ENCODE measurements around the gene SMAD6. TPM values are rescaled to one million over a fixed set of nuclear protein-coding genes. Genes with fewer than 3 reads are reported as not detected.

SMAD6 gene
- polyA plus RNA-seq (2013, experiment 1 of 2; ENCODE audit: insufficient read length) = 10.3 TPM
- 7.9 TPM for polyA plus RNA-seq (2013, experiment 2 of 2; ENCODE audit: insufficient read length)

- peak; percentile 99 for DNase-seq
These were observed at the start of gene SMAD6 for GRCh38 chr15:66702035-66702786. TSS of gene SMAD6 (plus strand) at chr15:66702236. CDS start at chr15:66703259, 1,023 bp downstream.

- DNase-seq = no peak
These were observed 49.2 kb upstream of the SMAD6 start for GRCh38 chr15:66652806-66653205.

GRCh38 chr15:66653398-66653797 lies 48.6 kb upstream of the SMAD6 start:
- DNase-seq = no peak

- no peak for DNase-seq
These were observed 48.2 kb upstream of the SMAD6 start for GRCh38 chr15:66653852-66654251.

GRCh38 chr15:66654361-66654738 lies 47.7 kb upstream of the SMAD6 start:
- no peak for DNase-seq

- no peak for DNase-seq
These were observed 47.2 kb upstream of the SMAD6 start for GRCh38 chr15:66654739-66655375.

- no peak for DNase-seq
These were observed 46.5 kb upstream of the SMAD6 start for GRCh38 chr15:66655511-66655910.

GRCh38 chr15:66655997-66656396 lies 46.0 kb upstream of the SMAD6 start:
- no peak for DNase-seq

- DNase-seq = peak; percentile 83
These were observed 44.6 kb upstream of the SMAD6 start for GRCh38 chr15:66657185-66658020.

- no peak for DNase-seq
These were observed 44.0 kb upstream of the SMAD6 start for GRCh38 chr15:66658044-66658443.

- DNase-seq = no peak
These were observed 43.2 kb upstream of the SMAD6 start for GRCh38 chr15:66658855-66659254.

- DNase-seq = no peak
These were observed 42.7 kb upstream of the SMAD6 start for GRCh38 chr15:66659384-66659783.

GRCh38 chr15:66661432-66662096 lies 40.5 kb upstream of the SMAD6 start:
- no peak for DNase-seq

- DNase-seq = no peak
These were observed 39.5 kb upstream of the SMAD6 start for GRCh38 chr15:66662522-66662921.

GRCh38 chr15:66663664-66664063 lies 38.4 kb upstream of the SMAD6 start:
- no peak for DNase-seq

GRCh38 chr15:66670175-66670574 lies 31.9 kb upstream of the SMAD6 start:
- DNase-seq = no peak

GRCh38 chr15:66670762-66671580 lies 31.1 kb upstream of the SMAD6 start:
- DNase-seq = no peak

- DNase-seq = no peak
These were observed 29.2 kb upstream of the SMAD6 start for GRCh38 chr15:66672867-66673266.

GRCh38 chr15:66673410-66674322 lies 28.4 kb upstream of the SMAD6 start:
- DNase-seq = peak; percentile 37

GRCh38 chr15:66674756-66675155 lies 27.3 kb upstream of the SMAD6 start:
- DNase-seq = no peak

GRCh38 chr15:66675446-66675845 lies 26.6 kb upstream of the SMAD6 start:
- DNase-seq = no peak

Data from fibroblast of skin of back (primary cell).